Naive thymus-derived CD4-positive, alpha-beta T cell (primary cell): ENCODE measurements around the gene PARD3B. TPM values are rescaled to one million over a fixed set of nuclear protein-coding genes. Genes with fewer than 3 reads are reported as not detected.
"Not testable (repeated sequence)": the region's sequence is repeated elsewhere in the genome, so short reads cannot be mapped to it uniquely, and the experiment has no call there.

Experiments used
- ATAC-seq: fragments of 150-1000 bp; cut with Tn5 transposase; 2 replicates; pipeline ENCODE4 v1.10.0; 2021; ENCODE audit warnings: mild to moderate bottlenecking, moderate library complexity
- CTCF ChIA-PET: fragments of 350-600 bp; sonication (Branson Sonifier 250); formaldehyde crosslinking; loops from one replicate; lab custom pipeline; 2021; ENCODE audit warnings: antibody characterized with exemption; lab: Charles Lee
- POLR2A ChIA-PET: fragments of 350-600 bp; sonication (Branson Sonifier 250); formaldehyde crosslinking; loops from one replicate; lab custom pipeline; 2021; ENCODE audit warnings: antibody characterized with exemption, inconsistent platforms; lab: Charles Lee
- DNase-seq, 9 donors: peaks; one replicate each; pipeline versions ENCODE4 v3.0.0 to v3.0.0-alpha.2; 2020 to 2022; ENCODE audit warnings: mixed read lengths in 1 of 9
- H3K27ac ChIP-seq: one replicate; pipeline ENCODE4 v1.7.0; 2013; ENCODE audit warnings: mild to moderate bottlenecking, low read depth, low read length, moderate library complexity
- H3K27me3 ChIP-seq, 2 donors: one replicate each; pipeline ENCODE4 v1.7.0; 2013; ENCODE audit warnings: low read length in 2 of 2, mild to moderate bottlenecking in 2 of 2, moderate library complexity in 2 of 2; ENCODE audit not compliant: control insufficient read depth in 2 of 2, insufficient read depth in 2 of 2
- H3K36me3 ChIP-seq, 3 experiments: 1 replicate in 2 of 3; 2 replicates in 1 of 3; pipeline ENCODE4 v1.7.0; 2013; ENCODE audit warnings: low read length in 3 of 3, mild to moderate bottlenecking in 3 of 3, moderate library complexity in 1 of 3; ENCODE audit not compliant: insufficient read depth in 3 of 3, control insufficient read depth in 2 of 3
- H3K4me1 ChIP-seq, 2 donors: one replicate each; pipeline ENCODE4 v1.7.0; 2013; ENCODE audit warnings: low read length in 2 of 2, mild to moderate bottlenecking in 2 of 2, moderate library complexity in 1 of 2; ENCODE audit not compliant: control insufficient read depth in 2 of 2, insufficient read depth in 2 of 2
- H3K4me3 ChIP-seq: 2 replicates; pipeline ENCODE4 v1.7.0; 2013; ENCODE audit warnings: mild to moderate bottlenecking, low read length
- H3K9me3 ChIP-seq, 3 experiments: 1 replicate in 2 of 3; 2 replicates in 1 of 3; pipeline ENCODE4 v1.7.0; 2013; ENCODE audit warnings: low read length in 3 of 3; ENCODE audit not compliant: control insufficient read depth in 2 of 3
- H3K27ac Mint-ChIP-seq, 9 donors: one replicate each; pipeline ENCODE4 v1.8.0; 2020 to 2022; ENCODE audit warnings: mixed read lengths in 9 of 9, mild to moderate bottlenecking in 8 of 9, moderate library complexity in 5 of 9, inconsistent platforms in 2 of 9
- H3K27me3 Mint-ChIP-seq, 5 donors: one replicate each; pipeline ENCODE4 v1.8.0; 2021 to 2022; ENCODE audit warnings: mixed read lengths in 5 of 5, mild to moderate bottlenecking in 1 of 5
- H3K36me3 Mint-ChIP-seq, 5 donors: one replicate each; pipeline ENCODE4 v1.8.0; 2020 to 2022; ENCODE audit warnings: mixed read lengths in 5 of 5, mild to moderate bottlenecking in 3 of 5, inconsistent platforms in 1 of 5
- H3K4me1 Mint-ChIP-seq, 7 donors: one replicate each; pipeline ENCODE4 v1.8.0; 2020 to 2022; ENCODE audit warnings: mixed read lengths in 7 of 7, mild to moderate bottlenecking in 3 of 7, inconsistent platforms in 1 of 7
- H3K4me3 Mint-ChIP-seq, 10 donors: one replicate each; pipeline ENCODE4 v1.8.0; 2020 to 2022; ENCODE audit warnings: mild to moderate bottlenecking in 10 of 10, mixed read lengths in 10 of 10, moderate library complexity in 6 of 10, inconsistent platforms in 2 of 10
- H3K9me3 Mint-ChIP-seq, 11 donors: one replicate each; pipeline ENCODE4 v1.8.0; 2020 to 2022; ENCODE audit warnings: mixed read lengths in 11 of 11, mild to moderate bottlenecking in 4 of 11, inconsistent platforms in 1 of 11, moderate library complexity in 1 of 11
- intact Hi-C, 2 donors: fragments of 100-400 bp; cut with micrococcal nuclease; formaldehyde crosslinking; loops; one replicate each; pipeline ENCODE4 v1.15.1; 2023
- polyA plus RNA-seq, 2 donors: library from polyadenylated mRNA; unstranded; fragments of 300-500 nt; fragmentation: Illumina TruSeq; gene quantifications; one replicate each; pipeline ENCODE4 v1.2.3, GENCODE V29; 2021
- total RNA-seq, 6 experiments: library from RNA in 5 of 6; stranded (reverse) in 5 of 6; gene quantifications; 1 replicate in 5 of 6; 2 replicates in 1 of 6; pipeline ENCODE4 v1.2.3 and lab custom pipeline; 2021 to 2026

The PARD3B gene
- total and polyA plus RNA-seq, 7 experiments from 2014 or later, result 0.22 to 4.0 (median 0.87) TPM

DNA sequence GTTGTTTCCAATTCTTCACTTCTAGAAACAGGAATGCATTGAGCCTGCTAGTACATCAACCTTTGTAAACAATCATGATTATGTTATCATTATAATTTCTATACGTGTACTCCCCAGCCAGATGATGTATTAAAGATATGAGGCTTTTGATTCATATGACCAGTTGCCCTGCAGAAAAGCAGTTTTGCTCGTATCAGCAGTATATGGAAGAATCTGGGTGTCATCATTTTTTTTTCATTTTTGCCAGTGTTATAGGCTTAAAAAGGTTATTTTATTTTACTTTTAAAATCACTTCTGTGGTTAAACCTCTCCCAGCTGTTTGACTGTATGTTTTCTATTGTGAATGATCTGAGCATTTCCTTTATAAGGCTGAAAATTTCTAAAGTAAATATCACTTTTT, 665.2 kb downstream of the PARD3B start:
- Histone ChIP-seq H3K4me1 (no peaks in the 10 kb centered on the region), H3K36me3 (no peaks in the 10 kb centered on the region), H3K27ac (no peak overlapping the region), H3K4me3 (no peak overlapping the region), H3K27me3 (no peaks in the 10 kb centered on the region), H3K9me3 (no peaks in the 10 kb centered on the region)
- no peak overlapping the region for H3K27ac Mint-ChIP-seq
- ChIA-PET CTCF (no interaction called here), POLR2A (no interaction called here)
- no peaks in the 10 kb centered on the region for H3K36me3 Mint-ChIP-seq
- peaks cover 0 to 17% (median 0%) of the 10 kb centered on the region in 5 donors for H3K27me3 Mint-ChIP-seq
- H3K9me3 Mint-ChIP-seq, result peaks cover 0 to 4% (median 0%) of the 10 kb centered on the region in 11 donors
- ATAC-seq (no peak), DNase-seq (no peak)
- no peak overlapping the region for H3K4me3 Mint-ChIP-seq
- peaks cover 0 to 2% (median 0%) of the 10 kb centered on the region in 7 donors for H3K4me1 Mint-ChIP-seq
- intact Hi-C loops, result no loop called here

DNA sequence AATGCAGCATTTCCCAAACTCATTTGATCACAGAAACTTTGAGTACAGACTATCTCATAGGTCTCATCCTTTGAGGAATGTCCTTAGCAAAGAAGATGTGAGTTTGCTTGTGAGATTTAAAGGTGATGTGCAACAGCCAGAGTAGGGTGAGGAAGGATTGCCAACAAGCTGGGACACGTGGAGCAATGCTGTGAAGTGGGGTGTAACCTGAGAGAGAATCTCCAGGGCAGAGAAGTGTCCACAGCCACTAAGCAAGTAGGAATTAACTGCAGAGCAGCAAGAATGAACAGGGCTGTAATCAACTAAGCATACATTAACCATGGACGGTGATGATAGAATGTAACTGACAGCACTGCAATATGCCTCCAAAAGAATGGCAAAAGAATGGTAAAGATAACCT, 667.1 kb downstream of the PARD3B start:
- no peak overlapping the region for H3K4me3 ChIP-seq
- no peak for DNase-seq
- H3K27ac ChIP-seq, result no peak overlapping the region
- no peaks in the 10 kb centered on the region for H3K27me3 ChIP-seq
- Mint-ChIP-seq H3K36me3 (no peaks in the 10 kb centered on the region), H3K4me1 (peaks cover 0 to 3% (median 0%) of the 10 kb centered on the region in 7 donors), H3K9me3 (peaks cover 0 to 4% (median 0%) of the 10 kb centered on the region in 11 donors), H3K4me3 (no peak overlapping the region), H3K27ac (no peak overlapping the region), H3K27me3 (peaks cover 0 to 17% (median 0%) of the 10 kb centered on the region in 5 donors)
- CTCF ChIA-PET, result no interaction called here
- H3K36me3 ChIP-seq, result no peaks in the 10 kb centered on the region
- POLR2A ChIA-PET, result no interaction called here
- intact Hi-C loops, result no loop called here
- H3K9me3 ChIP-seq, result no peaks in the 10 kb centered on the region
- no peaks in the 10 kb centered on the region for H3K4me1 ChIP-seq
- no peak for ATAC-seq

DNA sequence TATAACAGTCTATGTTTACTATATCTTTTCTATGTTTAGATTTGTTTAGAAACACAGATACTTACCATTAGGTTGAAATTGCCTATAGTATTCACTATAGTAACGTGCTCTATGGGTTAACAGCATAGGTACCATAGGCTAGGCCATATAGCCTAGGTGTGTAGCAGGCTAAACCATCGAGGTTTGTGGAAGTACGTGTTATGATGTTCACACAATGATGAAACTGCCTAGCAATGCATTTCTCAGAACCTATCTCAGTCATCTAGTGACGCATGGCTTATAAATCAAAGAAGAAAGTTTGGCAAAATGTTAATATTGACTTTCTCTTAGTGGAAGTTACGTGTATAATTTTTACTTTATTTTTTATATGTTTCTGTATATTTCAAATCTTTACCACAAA, 670.8 kb downstream of the PARD3B start:
- peaks cover 0 to 27% (median 0%) of the 10 kb centered on the region in 5 donors for H3K27me3 Mint-ChIP-seq
- Histone ChIP-seq H3K27me3 (no peaks in the 10 kb centered on the region), H3K9me3 (no peaks in the 10 kb centered on the region), H3K4me3 (no peak overlapping the region), H3K4me1 (no peaks in the 10 kb centered on the region), H3K36me3 (no peaks in the 10 kb centered on the region), H3K27ac (no peak overlapping the region)
- intact Hi-C loops, result no loop called here
- H3K9me3 Mint-ChIP-seq, result peaks cover 0 to 4% (median 0%) of the 10 kb centered on the region in 11 donors
- CTCF ChIA-PET, result no interaction called here
- no peaks in the 10 kb centered on the region for H3K36me3 Mint-ChIP-seq
- ATAC-seq, result no peak
- no peak overlapping the region for H3K4me3 Mint-ChIP-seq
- peaks cover 0 to 4% (median 0%) of the 10 kb centered on the region in 7 donors for H3K4me1 Mint-ChIP-seq
- no peak overlapping the region for H3K27ac Mint-ChIP-seq
- DNase-seq, result no peak
- POLR2A ChIA-PET, result no interaction called here

DNA sequence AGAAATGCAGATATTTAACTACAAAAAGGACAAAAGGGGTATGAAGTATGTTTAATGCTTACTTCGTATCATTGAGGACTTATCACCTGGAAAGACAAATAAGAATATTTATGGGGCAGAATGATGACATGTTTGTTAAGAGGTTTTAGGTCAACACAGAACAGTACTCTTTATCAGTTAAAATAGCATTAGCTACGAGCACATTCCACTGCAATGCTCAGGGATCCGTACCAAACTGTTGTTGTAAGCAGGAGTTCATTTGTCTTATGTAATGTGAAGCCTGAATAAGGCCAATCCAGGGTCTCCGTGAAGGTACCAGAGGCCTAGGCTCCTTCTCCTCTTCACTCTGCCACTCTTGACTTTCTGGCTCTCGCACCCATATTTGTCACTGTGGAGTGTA, 671.3 kb downstream of the PARD3B start:
- no peak overlapping the region for H3K27ac ChIP-seq
- no peaks in the 10 kb centered on the region for H3K36me3 ChIP-seq
- ATAC-seq (no peak), DNase-seq (no peak)
- POLR2A ChIA-PET, result no interaction called here
- no peaks in the 10 kb centered on the region for H3K4me1 ChIP-seq
- Mint-ChIP-seq H3K4me3 (no peak overlapping the region), H3K9me3 (peaks cover 0 to 4% (median 0%) of the 10 kb centered on the region in 11 donors), H3K27ac (no peak overlapping the region), H3K36me3 (no peaks in the 10 kb centered on the region), H3K4me1 (peaks cover 0 to 4% (median 0%) of the 10 kb centered on the region in 7 donors), H3K27me3 (peaks cover 0 to 25% (median 0%) of the 10 kb centered on the region in 5 donors)
- no peak overlapping the region for H3K4me3 ChIP-seq
- intact Hi-C loops, result no loop called here
- H3K27me3 ChIP-seq, result no peaks in the 10 kb centered on the region
- H3K9me3 ChIP-seq, result no peaks in the 10 kb centered on the region
- CTCF ChIA-PET, result interaction anchor here (0.7 kb wide), 2 partner anchors 31 to 348 kb away, joined by 3 read pairs; no protein-coding TSS in a partner anchor

DNA sequence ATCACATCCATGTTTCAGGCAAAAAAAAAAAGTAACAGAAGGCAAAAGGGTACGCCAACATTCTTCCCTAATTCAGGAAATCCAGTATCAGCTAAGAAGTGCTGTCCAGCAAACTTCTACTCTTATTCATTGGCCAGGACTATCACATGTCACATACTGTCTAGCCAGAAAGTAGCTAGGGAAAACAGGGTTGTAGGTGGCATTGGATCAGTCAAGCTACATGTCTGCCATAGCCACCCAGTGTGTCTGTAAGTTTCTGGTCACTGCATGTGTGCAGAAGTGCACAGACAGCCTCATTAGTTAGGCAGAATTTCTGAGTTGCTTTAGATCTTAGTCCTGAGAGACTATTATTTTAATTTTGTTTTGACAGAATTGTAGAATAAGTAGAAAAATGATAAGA, 671.7 kb downstream of the PARD3B start:
- ChIA-PET CTCF (interaction anchor here (0.7 kb wide), 2 partner anchors 31 to 348 kb away, joined by 3 read pairs; no protein-coding TSS in a partner anchor), POLR2A (no interaction called here)
- intact Hi-C loops, result no loop called here
- no peak overlapping the region for H3K27ac Mint-ChIP-seq
- H3K27me3 ChIP-seq, result no peaks in the 10 kb centered on the region
- peaks cover 0 to 4% (median 0%) of the 10 kb centered on the region in 11 donors for H3K9me3 Mint-ChIP-seq
- ATAC-seq (no peak), DNase-seq (no peak)
- H3K27me3 Mint-ChIP-seq, result peaks cover 0 to 30% (median 0%) of the 10 kb centered on the region in 5 donors
- H3K36me3 ChIP-seq, result no peaks in the 10 kb centered on the region
- H3K4me1 ChIP-seq, result no peaks in the 10 kb centered on the region
- H3K4me3 Mint-ChIP-seq, result no peak overlapping the region
- peaks cover 0 to 4% (median 0%) of the 10 kb centered on the region in 7 donors for H3K4me1 Mint-ChIP-seq
- H3K9me3 ChIP-seq, result no peaks in the 10 kb centered on the region
- no peaks in the 10 kb centered on the region for H3K36me3 Mint-ChIP-seq
- H3K27ac ChIP-seq, result no peak overlapping the region
- no peak overlapping the region for H3K4me3 ChIP-seq

DNA sequence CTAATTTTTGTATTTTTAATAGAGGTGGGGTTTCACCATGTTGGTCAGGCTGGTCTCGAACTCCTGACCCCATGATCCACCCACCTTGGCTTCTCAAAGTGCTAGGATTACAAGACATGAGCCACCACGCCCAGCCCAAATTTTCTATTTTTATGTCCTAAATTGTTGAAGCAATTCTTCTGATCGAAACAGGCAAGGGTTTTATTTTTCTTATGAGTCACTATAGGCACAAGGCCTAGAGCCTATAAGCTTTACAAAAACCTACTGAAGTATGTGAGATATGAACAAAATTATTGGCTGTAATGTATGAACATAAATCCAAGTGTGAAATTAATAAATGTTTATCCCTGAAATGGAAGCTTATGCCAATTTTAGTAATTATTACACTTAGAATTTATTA, 672.8 kb downstream of the PARD3B start:
- no peaks in the 10 kb centered on the region for H3K36me3 Mint-ChIP-seq
- H3K27me3 Mint-ChIP-seq, result peaks cover 0 to 30% (median 0%) of the 10 kb centered on the region in 5 donors
- ATAC-seq, result no peak
- Histone ChIP-seq H3K27ac (no peak overlapping the region), H3K9me3 (no peaks in the 10 kb centered on the region), H3K4me1 (no peaks in the 10 kb centered on the region), H3K36me3 (no peaks in the 10 kb centered on the region), H3K27me3 (no peaks in the 10 kb centered on the region), H3K4me3 (no peak overlapping the region)
- no peak overlapping the region for H3K4me3 Mint-ChIP-seq
- CTCF ChIA-PET, result no interaction called here
- intact Hi-C loops, result no loop called here
- no peak for DNase-seq
- H3K27ac Mint-ChIP-seq, result no peak overlapping the region
- no peaks in the 10 kb centered on the region for H3K9me3 Mint-ChIP-seq
- POLR2A ChIA-PET, result no interaction called here
- peaks cover 0 to 4% (median 0%) of the 10 kb centered on the region in 7 donors for H3K4me1 Mint-ChIP-seq

DNA sequence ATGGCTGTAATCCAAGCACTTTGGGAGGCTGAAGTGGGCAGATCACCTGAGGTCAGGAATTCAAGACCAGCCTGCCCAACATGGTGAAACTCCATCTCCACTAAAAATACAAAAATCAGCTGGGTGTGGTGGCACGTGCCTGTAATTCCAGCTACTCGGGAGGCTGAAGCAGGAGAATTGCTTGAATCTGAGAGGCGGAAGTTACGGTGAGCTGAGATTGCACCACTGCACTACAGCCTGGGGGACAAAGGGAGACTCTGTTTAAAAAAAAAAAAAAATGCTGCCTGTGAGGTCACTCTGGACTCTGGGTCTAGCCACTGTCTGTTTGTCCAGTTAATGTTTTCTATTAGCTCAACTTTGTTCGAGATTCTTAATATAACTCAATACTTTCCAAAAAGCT, 673.5 kb downstream of the PARD3B start:
- H3K27ac ChIP-seq, H3K27ac Mint-ChIP-seq, POLR2A ChIA-PET, H3K9me3 Mint-ChIP-seq, H3K36me3 ChIP-seq, ATAC-seq, H3K9me3 ChIP-seq, H3K4me1 Mint-ChIP-seq, H3K4me1 ChIP-seq, intact Hi-C loops, H3K4me3 ChIP-seq, H3K27me3 ChIP-seq, DNase-seq, H3K36me3 Mint-ChIP-seq, H3K4me3 Mint-ChIP-seq: not testable (repeated sequence)
- peaks cover 0 to 30% (median 0%) of the 10 kb centered on the region in 5 donors for H3K27me3 Mint-ChIP-seq
- CTCF ChIA-PET, result interaction anchor here (0.6 kb wide), 1 partner anchor 92 kb away, joined by 4 read pairs; no protein-coding TSS in a partner anchor
